PC-3 (cell line): Measurements from ENCODE around the gene IL9. TPM values are rescaled to one million over a fixed set of nuclear protein-coding genes. Genes with fewer than 3 reads are reported as not detected.

ENCODE experiments used
- ATAC-seq: fragments of 200-7000 bp; cut with Tn5 transposase; 2 replicates; pipeline ENCODE4 v1.9.1; 2020; ENCODE audit warnings: mild to moderate bottlenecking, moderate library complexity
- BruUV-seq: library from RNA; stranded (reverse); fragments of 400-500 nt; replicated peaks from 2 replicates; lab custom pipeline; 2021; lab: Mats Ljungman, UMichigan
- CTCF ChIA-PET: fragments of 300-600 bp; sonication (Branson Sonifier 250); formaldehyde crosslinking; loops from one replicate; lab custom pipeline; 2022; ENCODE audit warnings: antibody characterized with exemption; lab: Charles Lee
- POLR2A ChIA-PET: fragments of 300-600 bp; sonication (Branson Sonifier 250); formaldehyde crosslinking; loops from one replicate; lab custom pipeline; 2022; ENCODE audit warnings: antibody characterized with exemption; ENCODE audit not compliant: unreplicated experiment; lab: Charles Lee
- DNase-seq: peaks from one replicate; pipeline ENCODE4 v3.0.0-alpha.2; 2015
- H2AFZ ChIP-seq: fragments of 300-600 bp; sonication (generic); 2 replicates; pipeline ENCODE4 v1.6.0; 2016; ENCODE audit warnings: antibody characterized with exemption, low read length
- H3F3A ChIP-seq: fragments of 300-600 bp; sonication (generic); one replicate; pipeline ENCODE4 v1.6.0; 2017; ENCODE audit warnings: antibody characterized with exemption, low read length, control low read depth, mild to moderate bottlenecking; ENCODE audit not compliant: unreplicated experiment
- H3K27ac ChIP-seq: fragments of 300-600 bp; sonication (generic); 2 replicates; pipeline ENCODE4 v1.5.1; 2016; ENCODE audit warnings: mild to moderate bottlenecking, low read length
- H3K27me3 ChIP-seq: fragments of 300-600 bp; sonication (generic); 2 replicates; pipeline ENCODE4 v1.6.1; 2016; ENCODE audit warnings: low read length, mixed read lengths
- H3K36me3 ChIP-seq: fragments of 300-600 bp; sonication (generic); 2 replicates; pipeline ENCODE4 v1.6.1; 2016; ENCODE audit warnings: low read depth, mixed run types, low read length, mixed read lengths
- H3K4me1 ChIP-seq: fragments of 300-600 bp; sonication (generic); 2 replicates; pipeline ENCODE4 v1.5.1; 2016; ENCODE audit warnings: low read length; ENCODE audit not compliant: insufficient read depth
- H3K4me2 ChIP-seq: fragments of 300-600 bp; sonication (generic); 2 replicates; pipeline ENCODE4 v1.6.0; 2016; ENCODE audit warnings: low read length
- H3K4me3 ChIP-seq: fragments of 300-600 bp; sonication (generic); 2 replicates; pipeline ENCODE4 v1.5.1; 2016; ENCODE audit warnings: mild to moderate bottlenecking, low read length, mixed read lengths
- H3K79me2 ChIP-seq: fragments of 300-600 bp; sonication (generic); 2 replicates; pipeline ENCODE4 v1.6.1; 2017; ENCODE audit warnings: low read length, mixed read lengths
- H3K9ac ChIP-seq: fragments of 300-600 bp; sonication (generic); 2 replicates; pipeline ENCODE4 v1.6.0; 2016; ENCODE audit warnings: mild to moderate bottlenecking, low read length
- H3K9me2 ChIP-seq: fragments of 300-600 bp; sonication (generic); replicated peaks from 2 replicates; pipeline ENCODE4 v1.6.1; 2016; ENCODE audit warnings: mixed run types, low read length, mixed read lengths
- H3K9me3 ChIP-seq: fragments of 300-600 bp; sonication (generic); 2 replicates; pipeline ENCODE4 v1.6.1; 2016; ENCODE audit warnings: low read length, mixed read lengths
- H4K20me1 ChIP-seq: fragments of 300-600 bp; sonication (generic); 2 replicates; pipeline ENCODE4 v1.6.1; 2016; ENCODE audit warnings: low read length, mixed read lengths
- CTCF ChIP-seq: fragments of 300-600 bp; sonication (generic); conservative IDR thresholded peaks from 2 replicates; pipeline ENCODE4 v1.5.1; 2017; ENCODE audit warnings: antibody characterized with exemption, low read depth, mild to moderate bottlenecking, low read length
- EZH2 ChIP-seq: fragments of 300-600 bp; sonication (generic); IDR thresholded peaks from one replicate; pipeline ENCODE4 v1.6.1; 2017; ENCODE audit warnings: antibody characterized with exemption, mild to moderate bottlenecking, low read length; ENCODE audit not compliant: unreplicated experiment
- EZH2phosphoT487 ChIP-seq: fragments of 300-600 bp; sonication (generic); IDR thresholded peaks from 2 replicates; pipeline ENCODE4 v1.6.1; 2018; ENCODE audit warnings: mild to moderate bottlenecking, antibody characterized with exemption, low read length, borderline replicate concordance
- intact Hi-C: fragments of 100-400 bp; cut with micrococcal nuclease; formaldehyde crosslinking; loops from 2 replicates; pipeline ENCODE4 v1.9.0; 2023
- total RNA-seq: library from RNA; depleted of rRNA; stranded (reverse); fragments of >200 nt; gene quantifications from 2 replicates; pipeline ENCODE4 v1.2.3, GENCODE V29; 2014

The IL9 gene
- total RNA-seq, 1 experiment from 2014 or later = not detected

- Histone ChIP-seq H3K4me2 (no peak overlapping the region), H3F3A (no peaks in the 10 kb centered on the region), H2AFZ (no peak overlapping the region), H3K27ac (no peak overlapping the region), H3K9ac (no peak overlapping the region), H3K4me1 (no peaks in the 10 kb centered on the region), H3K4me3 (no peak overlapping the region), H3K79me2 (no peaks in the 10 kb centered on the region), H3K27me3 (0 out of 2 replicates have a peak, but pooled peaks cover 4% of the 10 kb centered on the region), H3K36me3 (no peaks in the 10 kb centered on the region), H3K9me3 (no peaks in the 10 kb centered on the region), H4K20me1 (no peaks in the 10 kb centered on the region), H3K9me2 (no peaks in the 10 kb centered on the region)
- BruUV-seq = no TSS peak
- TF ChIP-seq CTCF = no peak
- TF ChIP-seq EZH2phosphoT487 = no peak
- no peak for TF ChIP-seq EZH2
- DNase-seq = no peak
- no peak for ATAC-seq
- ChIA-PET POLR2A (no interaction called here), CTCF (no interaction called here)
- intact Hi-C loops = no loop called here
Measured at GRCh38 chr5:135942202-135942771, 46.6 kb upstream of the IL9 start.

GRCh38 chr5:135941711-135942110, 46.1 kb upstream of the IL9 start:
- Histone ChIP-seq H3K4me1 (no peaks in the 10 kb centered on the region), H4K20me1 (no peaks in the 10 kb centered on the region), H3K9me3 (no peaks in the 10 kb centered on the region), H3K4me2 (no peak overlapping the region), H3K27ac (no peak overlapping the region), H3K27me3 (0 out of 2 replicates have a peak, but pooled peaks cover 4% of the 10 kb centered on the region), H3K4me3 (no peak overlapping the region), H3K9ac (no peak overlapping the region), H2AFZ (no peak overlapping the region), H3K36me3 (no peaks in the 10 kb centered on the region), H3F3A (no peaks in the 10 kb centered on the region), H3K9me2 (no peaks in the 10 kb centered on the region), H3K79me2 (no peaks in the 10 kb centered on the region)
- intact Hi-C loops = no loop called here
- ChIA-PET POLR2A (no interaction called here), CTCF (no interaction called here)
- TF ChIP-seq EZH2phosphoT487 = no peak
- no peak for TF ChIP-seq CTCF
- TF ChIP-seq EZH2 = no peak
- ATAC-seq = no peak
- no TSS peak for BruUV-seq
- DNase-seq = no peak

GRCh38 chr5:135937245-135937911, 41.7 kb upstream of the IL9 start:
- H3K4me1 ChIP-seq = peaks cover 4% of the 10 kb centered on the region; the same call in 1 of the 2 replicates
- no peak overlapping the region for H3K9ac ChIP-seq
- no TSS peak for BruUV-seq
- POLR2A ChIA-PET = no interaction called here
- ATAC-seq = no peak
- no peak overlapping the region for H2AFZ ChIP-seq
- no peaks in the 10 kb centered on the region for H4K20me1 ChIP-seq
- H3K27me3 ChIP-seq = 0 out of 2 replicates have a peak, but pooled peaks cover 4% of the 10 kb centered on the region
- H3K79me2 ChIP-seq = no peaks in the 10 kb centered on the region
- H3K9me3 ChIP-seq = no peaks in the 10 kb centered on the region
- TF ChIP-seq EZH2phosphoT487 (no peak), EZH2 (no peak), CTCF (no peak)
- CTCF ChIA-PET = interaction anchor here (0.6 kb wide), 2 partner anchors 16 to 51 kb away, joined by 4 read pairs; no protein-coding TSS in a partner anchor
- H3K27ac ChIP-seq = no peak overlapping the region
- H3K9me2 ChIP-seq = no peaks in the 10 kb centered on the region
- H3K4me3 ChIP-seq = no peak overlapping the region
- H3K4me2 ChIP-seq = no peak overlapping the region
- H3F3A ChIP-seq = no peaks in the 10 kb centered on the region
- DNase-seq = no peak
- H3K36me3 ChIP-seq = no peaks in the 10 kb centered on the region
- intact Hi-C loops = no loop called here
